Glomerular visceral epithelial cell (primary cell): ENCODE measurements around the gene SCYL1.
"Not testable (repeated sequence)": the region's sequence is repeated elsewhere in the genome, so short reads cannot be mapped to it uniquely, and the experiment has no call there.

Source experiments
- DNase-seq: peaks from one replicate; pipeline ENCODE4 v3.0.0-alpha.2; 2016; ENCODE audit errors: extremely low spot score

SCYL1 gene

DNA sequence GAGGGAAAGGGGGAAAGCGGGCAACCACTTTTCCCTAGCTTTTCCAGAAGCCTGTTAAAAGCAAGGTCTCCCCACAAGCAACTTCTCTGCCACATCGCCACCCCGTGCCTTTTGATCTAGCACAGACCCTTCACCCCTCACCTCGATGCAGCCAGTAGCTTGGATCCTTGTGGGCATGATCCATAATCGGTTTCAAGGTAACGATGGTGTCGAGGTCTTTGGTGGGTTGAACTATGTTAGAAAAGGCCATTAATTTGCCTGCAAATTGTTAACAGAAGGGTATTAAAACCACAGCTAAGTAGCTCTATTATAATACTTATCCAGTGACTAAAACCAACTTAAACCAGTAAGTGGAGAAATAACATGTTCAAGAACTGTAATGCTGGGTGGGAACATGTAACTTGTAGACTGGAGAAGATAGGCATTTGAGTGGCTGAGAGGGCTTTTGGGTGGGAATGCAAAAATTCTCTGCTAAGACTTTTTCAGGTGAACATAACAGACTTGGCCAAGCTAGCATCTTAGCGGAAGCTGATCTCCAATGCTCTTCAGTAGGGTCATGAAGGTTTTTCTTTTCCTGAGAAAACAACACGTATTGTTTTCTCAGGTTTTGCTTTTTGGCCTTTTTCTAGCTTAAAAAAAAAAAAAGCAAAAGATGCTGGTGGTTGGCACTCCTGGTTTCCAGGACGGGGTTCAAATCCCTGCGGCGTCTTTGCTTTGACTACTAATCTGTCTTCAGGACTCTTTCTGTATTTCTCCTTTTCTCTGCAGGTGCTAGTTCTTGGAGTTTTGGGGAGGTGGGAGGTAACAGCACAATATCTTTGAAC is 19.2 kb upstream of the SCYL1 start:
- peak; percentile 38 for DNase-seq

GRCh38 chr11:65506290-65506771 is 18.6 kb upstream of the SCYL1 start:
- DNase-seq = no peak

GRCh38 chr11:65506772-65507505 is 17.9 kb upstream of the SCYL1 start:
- DNase-seq = no peak

- not testable (repeated sequence) for DNase-seq
Measured at GRCh38 chr11:65512311-65512710, 12.6 kb upstream of the SCYL1 start.

DNA sequence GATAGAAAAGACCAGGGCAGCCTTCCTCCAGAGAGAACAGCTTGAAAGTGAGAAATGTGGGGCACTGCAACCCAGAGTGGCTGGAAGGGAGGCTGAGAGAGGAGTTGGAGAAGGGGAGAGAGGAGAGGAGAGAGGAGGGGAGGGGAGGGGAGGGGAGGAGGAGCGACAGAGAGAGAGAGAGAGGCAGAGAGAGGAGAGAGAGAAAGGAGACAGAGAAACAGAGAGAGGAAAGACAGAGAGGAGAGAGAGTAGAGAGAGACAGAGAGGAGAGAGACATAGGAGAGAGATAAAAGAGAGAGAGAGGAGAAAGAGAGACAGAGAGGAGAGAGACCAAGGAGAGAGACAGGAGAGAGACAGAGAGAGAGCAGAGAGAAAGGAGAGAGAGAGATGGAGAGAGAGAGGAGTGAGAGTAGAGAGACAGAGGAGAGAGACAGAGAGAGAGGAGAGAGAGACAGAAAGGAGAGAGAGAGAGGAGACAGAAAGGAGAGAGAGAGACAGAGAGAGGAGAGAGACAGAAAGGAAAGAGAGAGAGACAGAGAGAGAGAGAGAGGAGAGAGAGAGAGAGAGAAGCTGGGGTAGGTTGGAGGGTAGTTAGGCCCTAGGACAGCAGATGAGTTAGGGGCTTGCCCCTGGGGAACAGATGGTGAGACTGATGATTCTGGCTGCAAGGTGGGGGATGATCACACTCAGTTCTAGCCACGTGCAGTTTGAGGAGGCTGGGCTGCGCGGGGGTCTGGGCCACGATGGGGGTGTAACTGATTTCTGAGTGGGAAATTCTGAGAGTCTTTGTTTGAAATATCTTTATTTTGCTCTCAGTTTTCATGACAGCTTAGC is 8.5 kb upstream of the SCYL1 start:
- DNase-seq = no peak

DNA sequence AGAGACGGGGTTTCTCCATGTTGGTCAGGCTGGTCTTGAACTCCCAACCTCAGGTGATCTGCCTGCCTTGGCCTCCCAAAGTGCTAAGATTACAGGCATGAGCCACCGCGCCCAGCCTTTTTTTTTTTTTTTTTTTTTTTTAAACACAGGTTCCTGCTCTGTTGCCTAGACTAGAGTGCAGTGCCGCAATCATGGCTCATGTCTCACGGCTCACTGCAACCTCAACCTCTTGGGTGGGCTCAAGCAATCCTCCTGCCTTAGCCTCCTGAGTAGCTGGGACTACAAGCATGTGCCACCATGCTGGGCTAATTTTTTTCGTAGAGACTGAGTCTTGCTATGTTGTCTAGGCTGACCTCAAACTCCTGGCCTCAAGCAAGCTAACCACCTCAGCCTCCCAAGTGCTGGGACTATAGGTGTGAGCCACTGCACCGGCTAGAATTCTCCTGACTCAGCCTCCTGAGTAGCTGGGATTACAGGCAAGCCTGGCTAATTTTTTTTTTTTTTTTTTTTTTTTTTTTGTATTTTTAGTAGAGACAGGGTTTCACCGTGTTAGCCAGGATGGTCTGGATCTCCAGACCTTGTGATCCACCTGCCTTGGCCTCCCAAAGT is 5.8 kb upstream of the SCYL1 start:
- not testable (repeated sequence) for DNase-seq

- DNase-seq = peak; percentile 64
Measured at GRCh38 chr11:65521777-65522521, 2.9 kb upstream of the SCYL1 start.

GRCh38 chr11:65522718-65523630 is 1.9 kb upstream of the SCYL1 start:
- DNase-seq = peak; percentile 47

DNA sequence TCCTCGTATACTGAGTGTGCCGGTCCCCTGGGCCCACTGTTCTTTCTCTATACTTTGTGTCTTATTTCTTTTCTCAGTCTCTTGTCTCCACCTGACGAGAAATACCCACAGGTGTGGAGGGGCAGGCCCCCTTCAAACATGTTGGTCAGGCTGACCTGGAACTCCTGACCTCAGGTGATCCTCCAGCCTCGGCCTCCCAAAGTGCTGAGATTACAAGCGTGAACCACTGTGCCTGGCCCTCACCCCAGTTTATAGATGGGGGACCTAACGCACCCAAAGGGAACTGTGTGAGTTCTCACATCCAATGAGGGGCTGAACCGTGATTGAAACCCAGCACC is 1.3 kb upstream of the SCYL1 start:
- DNase-seq = not testable (repeated sequence)

GRCh38 chr11:65524014-65524740 is 706 bp upstream of the SCYL1 start:
- peak; percentile 27 for DNase-seq

DNA sequence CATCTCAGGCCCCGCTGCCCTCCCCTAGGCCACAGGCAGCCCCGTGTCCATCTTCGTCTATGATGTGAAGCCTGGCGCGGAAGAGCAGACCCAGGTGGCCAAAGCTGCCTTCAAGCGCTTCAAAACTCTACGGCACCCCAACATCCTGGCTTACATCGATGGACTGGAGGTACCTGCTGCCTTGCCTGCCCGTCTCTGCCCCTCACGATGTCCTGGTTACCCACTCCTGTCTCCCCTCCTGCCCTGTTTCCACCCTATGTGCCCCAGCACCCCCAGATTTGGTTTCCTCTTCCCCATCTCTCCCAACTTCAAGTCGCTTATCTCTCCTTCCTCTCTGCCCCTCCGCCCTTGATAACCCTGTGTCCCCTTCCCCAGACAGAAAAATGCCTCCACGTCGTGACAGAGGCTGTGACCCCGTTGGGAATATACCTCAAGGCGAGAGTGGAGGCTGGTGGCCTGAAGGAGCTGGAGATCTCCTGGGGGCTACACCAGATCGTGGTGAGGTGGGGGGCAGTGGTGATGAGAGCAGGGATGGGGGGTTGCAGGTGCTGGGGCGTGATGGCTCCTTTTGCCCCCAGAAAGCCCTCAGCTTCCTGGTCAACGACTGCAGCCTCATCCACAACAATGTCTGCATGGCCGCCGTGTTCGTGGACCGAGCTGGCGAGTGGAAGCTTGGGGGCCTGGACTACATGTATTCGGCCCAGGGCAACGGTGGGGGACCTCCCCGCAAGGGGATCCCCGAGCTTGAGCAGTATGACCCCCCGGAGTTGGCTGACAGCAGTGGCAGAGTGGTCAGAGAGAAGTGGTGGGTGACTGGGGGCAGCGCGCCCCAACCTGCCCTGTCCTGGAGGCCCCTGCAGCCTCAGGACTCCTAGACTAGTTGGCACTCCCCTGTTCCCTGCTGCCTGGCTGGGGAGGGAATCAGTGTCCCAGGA is 930 bp downstream of the SCYL1 start:
- DNase-seq = no peak

DNA sequence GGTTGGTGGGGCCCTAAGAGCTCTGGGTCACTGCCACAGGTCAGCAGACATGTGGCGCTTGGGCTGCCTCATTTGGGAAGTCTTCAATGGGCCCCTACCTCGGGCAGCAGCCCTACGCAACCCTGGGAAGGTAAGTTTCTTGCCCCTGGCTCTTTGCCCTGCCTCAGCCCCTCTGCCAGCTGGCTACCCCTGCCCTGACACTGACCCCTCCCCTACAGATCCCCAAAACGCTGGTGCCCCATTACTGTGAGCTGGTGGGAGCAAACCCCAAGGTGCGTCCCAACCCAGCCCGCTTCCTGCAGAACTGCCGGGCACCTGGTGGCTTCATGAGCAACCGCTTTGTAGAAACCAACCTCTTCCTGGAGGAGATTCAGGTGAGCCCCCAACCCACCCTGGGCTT is 1.9 kb downstream of the SCYL1 start:
- DNase-seq = no peak

- no peak for DNase-seq
Measured at GRCh38 chr11:65528819-65529350, 4.0 kb downstream of the SCYL1 start.

GRCh38 chr11:65529475-65530156 is 4.7 kb downstream of the SCYL1 start:
- DNase-seq = no peak

DNA sequence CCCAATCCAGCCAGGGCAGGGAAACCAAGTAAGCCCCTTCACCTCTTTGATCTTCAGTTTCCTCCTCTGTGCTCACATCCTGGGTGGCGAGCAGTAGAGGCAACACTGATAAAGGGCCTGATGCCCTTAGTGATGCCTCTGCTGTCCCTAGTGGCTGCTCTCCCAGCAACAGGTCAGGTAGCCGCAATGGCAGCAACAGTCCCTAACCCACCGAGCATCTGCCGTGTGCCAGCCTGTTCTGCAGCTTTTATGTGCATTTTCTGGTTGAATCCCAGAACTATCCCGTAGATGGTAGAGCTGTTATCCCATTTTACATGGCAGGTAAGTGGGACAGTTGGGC is 5.2 kb downstream of the SCYL1 start:
- no peak for DNase-seq

DNA sequence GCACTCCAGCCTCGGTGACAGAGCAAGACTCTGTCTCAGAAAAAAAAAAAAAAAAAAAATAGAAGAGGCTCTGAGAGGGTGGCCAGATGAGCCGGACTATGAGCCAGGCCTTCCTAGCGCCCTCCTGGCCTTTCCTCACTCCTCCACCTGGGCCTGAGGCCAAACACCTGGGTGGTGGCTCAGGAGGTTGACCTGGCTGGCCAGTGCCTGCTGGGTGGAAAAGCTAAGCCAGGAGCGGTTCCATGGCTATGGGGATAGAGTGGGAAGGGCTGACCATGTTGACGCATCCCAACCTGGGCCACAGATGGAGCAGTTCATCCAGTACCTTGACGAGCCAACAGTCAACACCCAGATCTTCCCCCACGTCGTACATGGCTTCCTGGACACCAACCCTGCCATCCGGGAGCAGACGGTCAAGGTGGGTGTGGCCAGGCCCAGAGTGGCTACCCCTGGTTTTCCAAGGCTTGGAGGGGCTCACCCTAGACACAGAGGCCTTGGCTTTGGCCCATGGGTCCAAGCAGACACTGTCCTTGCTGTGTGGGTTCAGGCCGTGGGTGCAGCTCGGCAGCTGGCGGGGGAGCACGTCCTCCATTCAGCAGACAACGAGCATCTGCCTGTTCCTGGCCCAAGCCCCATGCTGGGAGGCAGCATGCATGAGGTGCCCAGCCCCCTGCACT is 7.6 kb downstream of the SCYL1 start:
- DNase-seq = no peak

DNA sequence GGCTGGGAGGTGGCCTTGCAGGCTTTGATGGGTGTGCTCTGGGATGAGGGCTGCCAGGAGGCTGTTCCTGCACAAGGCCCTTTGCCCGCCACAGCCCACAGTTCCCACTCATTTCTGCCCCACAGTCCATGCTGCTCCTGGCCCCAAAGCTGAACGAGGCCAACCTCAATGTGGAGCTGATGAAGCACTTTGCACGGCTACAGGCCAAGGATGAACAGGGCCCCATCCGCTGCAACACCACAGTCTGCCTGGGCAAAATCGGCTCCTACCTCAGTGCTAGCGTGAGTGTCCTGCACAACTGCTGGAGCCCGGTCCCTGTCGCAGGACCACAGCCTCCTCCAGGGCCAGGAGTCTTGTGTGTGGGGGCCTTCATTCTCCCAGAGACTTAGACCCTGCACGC is 10.2 kb downstream of the SCYL1 start:
- DNase-seq = no peak
